GM08714 (cell line): Measurements from ENCODE around the gene FXYD1.

Experiments
- H3K4me3 ChIP-seq: fragments of 200-500 bp; sonication (Bioruptor generic); 2 replicates; pipeline ENCODE4 v1.5.1; 2014; ENCODE audit warnings: mild to moderate bottlenecking, low read length, inconsistent platforms
- ZNF274 ChIP-seq: IDR thresholded peaks from 2 replicates; pipeline ENCODE4 v1.6.1; 2012; ENCODE audit warnings: mild to moderate bottlenecking, low read depth, low read length

The FXYD1 gene

GRCh38 chr19:35116072-35116801 is 22.4 kb upstream of the FXYD1 start:
- no peak for TF ChIP-seq ZNF274
- H3K4me3 ChIP-seq = no peak overlapping the region

GRCh38 chr19:35117116-35117515 is 21.5 kb upstream of the FXYD1 start:
- TF ChIP-seq ZNF274 = no peak
- H3K4me3 ChIP-seq = no peak overlapping the region

GRCh38 chr19:35117799-35118198 is 20.8 kb upstream of the FXYD1 start:
- no peak overlapping the region for H3K4me3 ChIP-seq
- no peak for TF ChIP-seq ZNF274

- no peak for TF ChIP-seq ZNF274
These were observed 20.2 kb upstream of the FXYD1 start for GRCh38 chr19:35118268-35119020.

GRCh38 chr19:35119091-35119490 is 19.5 kb upstream of the FXYD1 start:
- TF ChIP-seq ZNF274 = no peak
- no peak overlapping the region for H3K4me3 ChIP-seq

More at GRCh38 chr19:35118268-35119020, 20.2 kb upstream of the FXYD1 start:
- H3K4me3 ChIP-seq = no peak overlapping the region

GRCh38 chr19:35119578-35120155 is 19.0 kb upstream of the FXYD1 start:
- H3K4me3 ChIP-seq = no peak overlapping the region
- no peak for TF ChIP-seq ZNF274

- TF ChIP-seq ZNF274 = no peak
These were observed 18.1 kb upstream of the FXYD1 start for GRCh38 chr19:35120492-35120891.

GRCh38 chr19:35120898-35121297 is 17.7 kb upstream of the FXYD1 start:
- no peak for TF ChIP-seq ZNF274
- no peak overlapping the region for H3K4me3 ChIP-seq

More at GRCh38 chr19:35120492-35120891, 18.1 kb upstream of the FXYD1 start:
- H3K4me3 ChIP-seq = no peak overlapping the region

- no peak for TF ChIP-seq ZNF274
- H3K4me3 ChIP-seq = no peak overlapping the region
These were observed 15.7 kb upstream of the FXYD1 start for GRCh38 chr19:35122687-35123551.

GRCh38 chr19:35123573-35123972 is 15.1 kb upstream of the FXYD1 start:
- TF ChIP-seq ZNF274 = no peak
- no peak overlapping the region for H3K4me3 ChIP-seq

- peak overlapping the region; percentile 40; the same call in 1 of the 2 replicates for H3K4me3 ChIP-seq
- TF ChIP-seq ZNF274 = no peak
These were observed 14.2 kb upstream of the FXYD1 start for GRCh38 chr19:35124098-35125060.

GRCh38 chr19:35125270-35125717 is 13.3 kb upstream of the FXYD1 start:
- no peak overlapping the region for H3K4me3 ChIP-seq
- no peak for TF ChIP-seq ZNF274
